HG03432 (cell line): ENCODE results near the gene CCNG2.

Experiments used
- ATAC-seq: cut with Tn5 transposase; IDR thresholded peaks from one replicate; pipeline ENCODE4 v1.9.1; 2021; ENCODE audit warnings: mild to moderate bottlenecking, moderate library complexity; ENCODE audit not compliant: unreplicated experiment

The CCNG2 gene

DNA sequence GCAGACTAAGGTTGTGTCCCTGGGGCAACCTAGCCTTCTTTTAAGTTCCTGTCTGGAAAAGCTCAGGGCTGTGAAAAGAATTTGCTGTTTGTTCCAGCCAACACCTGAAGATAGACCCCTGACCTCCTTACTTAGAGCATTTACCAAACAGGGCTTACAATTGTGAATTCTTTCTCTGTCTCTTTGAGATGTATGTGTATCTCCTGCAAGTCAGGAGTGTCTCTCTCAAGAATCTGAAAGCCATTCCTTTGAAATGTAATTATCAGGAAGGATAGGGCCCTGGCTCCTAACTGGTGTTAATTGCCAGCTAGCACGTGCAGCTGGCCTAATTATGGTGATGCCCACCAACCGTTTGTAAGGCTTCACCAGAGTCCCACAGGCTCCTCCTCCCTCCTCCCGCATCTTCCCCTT lies 18.2 kb downstream of the CCNG2 start:
- ATAC-seq: no peak

DNA sequence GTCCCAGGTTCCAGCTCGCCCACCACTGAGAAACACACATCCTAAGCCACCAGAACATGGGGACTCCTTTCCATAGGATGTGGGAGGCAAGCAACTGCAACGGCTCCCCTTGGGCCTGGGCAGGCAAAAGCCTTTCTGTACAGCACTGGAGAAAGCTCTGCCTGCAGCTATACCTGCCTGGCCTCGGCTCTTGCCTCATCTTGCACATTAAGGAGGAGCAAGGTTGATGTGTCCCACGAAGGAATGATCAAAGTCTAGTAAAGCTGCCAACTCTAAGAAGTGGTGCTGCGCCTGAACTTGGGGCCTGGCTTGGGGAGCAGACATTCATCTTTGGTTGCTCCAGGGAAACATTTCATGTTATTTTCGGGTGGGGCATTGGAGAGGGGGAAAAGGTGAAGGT lies 19.6 kb downstream of the CCNG2 start:
- no peak for ATAC-seq

DNA sequence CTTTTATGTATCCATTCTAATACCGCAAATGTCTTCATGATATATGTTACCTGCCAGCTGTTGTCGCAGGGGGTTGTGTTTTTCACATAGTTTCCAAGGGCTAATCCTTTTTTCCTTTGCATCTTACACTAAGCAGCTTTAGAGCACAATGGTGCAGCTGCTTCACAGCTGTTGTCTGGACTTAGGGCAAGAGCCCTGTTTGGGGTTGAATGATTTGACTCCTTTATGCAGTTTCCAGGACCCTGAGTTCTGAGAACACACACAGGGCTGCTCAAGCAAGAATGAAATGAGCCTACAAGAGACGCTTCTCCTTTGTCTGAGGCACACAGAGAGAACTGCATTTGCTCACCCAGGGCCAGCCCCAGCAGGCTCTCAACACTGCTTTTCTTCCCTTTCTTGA lies 20.2 kb downstream of the CCNG2 start:
- ATAC-seq: no peak

DNA sequence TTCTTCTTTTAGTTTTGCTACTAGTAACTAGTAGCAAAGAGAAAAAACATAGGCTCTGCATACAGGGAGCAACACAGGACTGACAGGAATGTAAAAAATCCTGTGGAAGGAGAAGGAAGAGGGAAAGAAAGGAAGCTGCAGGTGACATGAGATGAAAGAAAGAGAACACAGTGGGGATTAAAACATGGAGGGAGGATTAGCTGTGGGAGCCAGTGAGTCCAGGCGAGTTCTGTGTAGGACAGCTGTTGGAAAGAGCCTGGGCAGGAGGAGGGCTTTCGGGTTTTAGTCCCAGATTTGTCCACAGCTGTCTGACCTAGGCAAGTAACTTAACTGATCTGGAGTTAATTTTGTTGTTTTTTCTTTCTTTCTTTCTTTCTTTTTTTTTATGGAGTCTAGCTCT lies 21.6 kb downstream of the CCNG2 start:
- ATAC-seq: no peak

- ATAC-seq: no peak
These were observed 22.5 kb downstream of the CCNG2 start for GRCh38 chr4:77179519-77179918.

DNA sequence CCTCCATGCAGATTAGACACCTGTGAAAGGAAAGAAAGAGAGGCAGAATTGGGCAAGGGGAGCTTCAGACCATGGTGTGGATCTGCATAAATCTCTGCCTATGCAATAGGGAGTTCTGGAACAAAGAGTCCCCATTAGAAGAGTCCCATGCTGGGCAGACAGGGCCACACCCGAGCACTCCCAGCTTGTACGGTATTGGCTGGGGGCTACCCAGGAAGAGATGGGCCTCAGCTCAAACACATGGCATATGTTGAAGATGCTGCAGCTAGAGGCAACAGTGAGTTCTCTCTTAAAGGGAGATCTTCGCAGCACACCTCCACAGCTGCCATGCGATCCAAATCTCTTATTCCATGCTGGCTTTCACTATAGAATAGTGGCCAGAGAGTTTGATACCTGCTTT lies 24.7 kb downstream of the CCNG2 start:
- no peak for ATAC-seq

DNA sequence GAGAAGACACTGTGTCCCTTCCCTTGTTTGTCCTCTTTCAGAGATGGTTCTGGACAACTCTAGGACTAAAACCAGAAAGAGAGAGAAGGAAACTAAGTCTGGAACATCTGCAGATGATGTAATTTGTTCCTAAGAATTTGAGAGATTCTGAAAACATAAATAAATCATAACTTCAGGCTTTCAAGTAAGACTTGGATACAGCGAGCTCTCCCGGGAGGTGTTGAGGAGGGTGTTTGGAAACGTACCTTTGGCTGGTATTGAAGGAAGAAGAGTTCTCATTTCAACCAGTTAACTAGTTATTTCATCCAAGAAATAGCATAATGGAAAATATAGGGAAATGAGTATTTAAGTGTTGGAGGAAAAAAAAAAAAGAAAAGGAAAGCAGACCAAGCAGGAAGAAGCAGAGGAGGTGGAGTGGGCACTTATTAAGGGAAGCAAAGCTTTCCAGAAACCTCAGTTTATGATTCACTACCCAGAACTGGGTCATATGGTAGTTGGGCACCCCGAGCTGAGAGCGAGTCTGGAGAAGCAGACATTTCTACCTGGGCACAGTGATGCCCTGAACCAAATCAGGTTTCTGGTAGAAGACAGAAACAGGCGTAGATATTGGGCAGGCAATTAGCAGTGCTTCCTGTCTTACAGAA lies 26.9 kb downstream of the CCNG2 start:
- ATAC-seq: no peak

DNA sequence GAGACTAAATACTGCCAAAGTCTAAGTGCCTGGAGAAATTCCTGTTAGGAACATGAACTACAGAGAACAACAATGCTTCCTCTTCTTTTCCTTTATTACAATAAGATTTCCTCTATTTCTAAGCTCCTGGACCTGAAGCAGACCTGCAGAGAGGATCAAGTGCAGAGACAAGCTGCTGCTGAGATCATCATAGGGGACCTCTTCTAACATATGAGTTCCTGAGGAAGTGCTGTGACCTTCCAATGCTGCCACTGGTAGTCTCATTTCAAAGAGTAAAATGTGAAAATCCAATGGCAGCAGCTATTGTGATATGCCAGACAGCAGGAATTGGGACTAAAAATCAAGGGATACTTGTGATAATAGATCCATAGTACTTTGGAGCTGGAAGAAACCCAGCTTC lies 28.0 kb downstream of the CCNG2 start:
- ATAC-seq: no peak

DNA sequence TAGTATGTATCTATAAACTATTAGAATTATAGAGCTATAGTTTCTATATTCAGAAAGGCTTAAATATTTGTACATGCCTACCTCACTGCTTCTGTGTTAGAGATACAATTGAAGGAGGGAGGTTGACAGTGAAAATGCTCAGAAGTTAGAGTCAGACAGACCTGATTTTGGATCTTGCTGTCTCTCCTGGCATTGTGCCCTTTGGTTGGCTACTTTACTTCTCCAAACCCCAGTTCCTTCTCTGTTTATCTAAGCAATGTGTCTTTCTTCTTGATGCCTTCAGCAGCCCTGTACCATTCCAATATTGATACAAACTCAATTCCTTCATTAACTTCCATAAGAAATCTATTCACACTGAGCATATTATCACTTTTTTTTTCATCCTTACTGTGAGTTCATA lies 28.7 kb downstream of the CCNG2 start:
- no peak for ATAC-seq

DNA sequence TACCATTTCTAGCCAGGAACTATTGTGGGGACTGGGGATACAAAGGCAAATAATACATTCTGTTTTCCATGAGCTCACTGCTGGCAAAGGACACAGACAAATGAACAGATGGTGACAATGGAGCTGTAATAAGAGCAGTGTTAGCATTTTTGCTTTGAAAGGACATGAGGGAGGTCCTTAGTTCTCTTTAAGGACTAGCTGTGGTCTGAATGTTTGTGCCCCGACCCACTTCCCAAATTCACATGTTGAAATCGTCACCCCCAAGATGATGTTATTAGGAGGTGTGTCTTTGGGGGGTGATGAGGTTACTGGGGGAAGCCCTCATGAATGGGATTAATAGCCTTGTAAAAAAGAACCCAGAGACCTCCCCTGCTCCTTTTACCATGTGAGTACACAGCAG lies 30.3 kb downstream of the CCNG2 start:
- no peak for ATAC-seq

DNA sequence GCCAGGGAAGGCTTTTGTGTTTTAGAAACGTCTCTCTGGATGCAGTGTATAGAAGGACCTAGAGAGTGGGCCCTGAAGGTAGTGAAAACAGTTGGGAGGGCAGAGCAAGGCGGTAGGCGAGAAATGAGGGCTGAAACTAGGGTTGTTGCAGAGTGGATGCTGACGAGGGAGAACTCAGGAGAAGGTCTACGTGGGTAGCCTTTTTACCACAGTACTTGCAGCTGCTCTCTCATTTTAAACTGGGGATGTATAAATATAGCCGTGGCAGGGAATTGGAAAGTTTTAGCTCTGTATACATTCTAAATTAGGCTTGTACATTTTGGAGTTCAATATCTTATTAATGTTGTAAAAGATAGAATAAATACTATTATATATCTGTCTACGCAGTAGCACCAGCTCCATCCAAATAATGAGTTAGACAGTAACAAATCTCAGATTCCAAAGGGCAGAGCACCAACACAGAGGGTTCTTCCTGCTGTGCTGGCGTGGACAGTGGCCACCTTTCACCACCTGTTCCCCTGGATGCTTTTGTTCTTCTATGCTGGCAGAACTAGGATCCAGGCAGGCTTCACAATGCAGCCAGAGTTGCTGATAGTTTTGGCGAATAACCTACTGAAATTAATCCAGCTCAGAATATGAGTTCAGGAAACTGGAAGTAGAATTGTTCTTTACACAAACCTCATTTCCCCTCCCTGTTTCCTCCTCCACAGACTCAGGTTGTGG lies 31.7 kb downstream of the CCNG2 start:
- ATAC-seq: no peak

GRCh38 chr4:77189412-77189811 lies 32.4 kb downstream of the CCNG2 start:
- no peak for ATAC-seq

DNA sequence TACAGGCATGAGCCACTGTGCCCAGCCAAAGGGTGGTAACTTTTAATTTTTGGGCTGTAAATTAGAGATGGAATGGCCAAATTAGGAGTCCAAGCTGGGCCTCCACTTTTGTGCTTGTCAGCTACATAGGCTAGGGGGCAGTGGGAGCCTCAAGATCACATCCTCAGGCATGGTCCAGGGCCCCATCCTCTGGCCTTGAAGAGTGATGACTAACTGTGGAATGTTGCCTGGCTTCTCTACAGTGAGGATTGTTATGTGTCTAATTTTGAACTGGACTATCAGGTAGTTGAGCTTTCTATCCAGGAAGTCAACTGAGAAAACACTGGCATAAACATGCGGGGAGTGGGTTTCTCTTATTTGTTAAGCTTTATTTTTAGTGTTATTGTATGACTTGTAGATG lies 33.0 kb downstream of the CCNG2 start:
- ATAC-seq: no peak

- ATAC-seq: no peak
These were observed 36.0 kb downstream of the CCNG2 start for GRCh38 chr4:77193046-77193445.

DNA sequence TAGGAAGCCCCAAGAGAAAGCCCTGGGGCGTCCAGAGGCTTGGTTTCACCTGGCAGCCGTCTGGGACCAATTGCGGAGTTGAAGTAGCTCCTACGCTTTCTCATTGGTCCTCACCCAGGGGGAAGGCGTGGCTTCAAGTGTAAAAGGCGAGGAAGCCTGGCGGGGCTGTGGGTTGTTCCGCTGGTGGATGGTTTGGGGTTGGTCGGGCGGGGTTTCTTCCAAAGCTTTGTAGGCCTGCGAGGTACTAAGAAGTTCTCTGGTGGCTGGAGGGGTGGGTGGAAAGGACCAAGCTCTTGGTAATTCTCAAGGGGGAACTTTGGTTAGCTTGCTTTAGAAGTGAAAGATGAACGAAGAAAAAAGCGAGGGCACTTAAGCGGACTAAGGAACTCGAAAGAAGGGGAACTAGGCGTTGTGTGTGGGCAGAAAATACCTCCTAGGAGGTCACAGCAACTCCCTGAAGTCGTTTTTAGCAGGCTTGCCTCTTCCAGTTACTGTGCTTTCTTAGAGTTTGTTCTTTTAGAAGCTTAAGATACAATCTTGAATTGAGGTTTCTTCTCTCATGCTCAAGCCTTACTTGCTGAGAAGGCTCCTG lies 36.6 kb downstream of the CCNG2 start:
- ATAC-seq: peak; percentile 95

GRCh38 chr4:77194366-77194765 lies 37.4 kb downstream of the CCNG2 start:
- no peak for ATAC-seq

DNA sequence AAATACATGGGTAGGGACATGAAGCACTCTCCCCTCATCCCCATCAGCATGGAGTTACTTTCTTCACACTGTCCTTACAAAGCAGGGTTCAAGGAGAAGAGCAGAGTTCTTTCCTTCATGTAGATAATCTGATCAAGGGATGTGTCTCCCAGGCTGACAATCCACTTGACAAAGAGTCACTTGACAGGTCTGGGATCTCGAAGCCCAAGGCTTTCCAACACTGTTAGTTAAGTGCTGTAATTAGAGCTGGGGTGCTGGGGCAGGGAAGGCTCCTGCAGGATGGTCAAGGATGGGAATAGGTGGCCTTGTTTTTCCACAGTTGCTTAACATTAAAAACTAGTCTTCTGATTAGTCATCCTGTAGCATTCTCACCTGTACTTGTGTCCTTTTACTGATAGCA lies 38.0 kb downstream of the CCNG2 start:
- no peak for ATAC-seq

- peak; percentile 35 for ATAC-seq
These were observed 39.9 kb downstream of the CCNG2 start for GRCh38 chr4:77196866-77197265.

DNA sequence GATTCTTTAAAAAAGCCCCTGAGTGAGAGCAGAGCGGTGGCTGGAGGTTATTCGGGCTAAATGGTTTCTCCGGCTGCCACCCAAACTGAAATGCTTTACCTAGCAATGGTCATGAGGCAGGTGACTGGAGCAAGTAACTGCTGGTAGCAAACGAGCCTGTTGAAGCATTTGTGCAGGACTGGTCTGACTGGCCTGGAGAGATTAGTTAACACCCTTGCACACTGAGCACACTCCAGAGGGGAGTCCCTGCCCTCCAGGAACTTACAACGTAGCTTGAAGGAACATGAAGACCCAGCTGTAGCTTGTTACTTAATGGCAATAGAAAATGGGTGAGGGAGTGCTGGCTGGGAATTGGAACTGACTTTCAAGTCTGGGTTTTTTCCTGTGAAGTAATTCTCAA lies 40.4 kb downstream of the CCNG2 start:
- ATAC-seq: no peak

DNA sequence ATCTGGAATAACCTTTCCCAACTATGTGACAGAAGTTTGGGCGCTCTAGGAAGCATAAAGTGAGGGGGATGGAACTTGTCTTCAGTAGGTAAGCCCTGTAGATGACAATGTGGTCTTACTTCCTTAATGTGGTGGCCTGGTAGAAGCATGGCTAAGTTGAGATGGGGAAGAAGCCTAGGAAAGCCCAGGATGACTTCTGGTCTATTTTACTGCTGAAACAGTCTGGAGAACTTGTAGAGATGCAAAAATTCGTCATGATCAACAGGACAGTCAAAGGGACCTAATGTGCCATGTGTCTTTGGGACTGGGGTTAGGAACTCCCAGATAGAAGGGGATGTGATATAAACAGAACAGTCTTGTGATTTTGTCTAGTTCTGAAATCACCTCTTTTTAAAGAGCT lies 40.8 kb downstream of the CCNG2 start:
- ATAC-seq: no peak

GRCh38 chr4:77199276-77199675 lies 42.3 kb downstream of the CCNG2 start:
- no peak for ATAC-seq

GRCh38 chr4:77199701-77200100 lies 42.7 kb downstream of the CCNG2 start:
- ATAC-seq: no peak
